Placental epithelial cell (primary cell): ENCODE data around the gene CTLA4. TPM values are rescaled to one million over a fixed set of nuclear protein-coding genes. Genes with fewer than 3 reads are reported as not detected.

Experiments
- total RNA-seq: library from RNA; depleted of rRNA; stranded (reverse); fragments of >200 nt; gene quantifications from 2 replicates; pipeline ENCODE4 v1.2.3, GENCODE V29; 2012

The CTLA4 gene
- total RNA-seq, result not detected in 2 replicates

DNA sequence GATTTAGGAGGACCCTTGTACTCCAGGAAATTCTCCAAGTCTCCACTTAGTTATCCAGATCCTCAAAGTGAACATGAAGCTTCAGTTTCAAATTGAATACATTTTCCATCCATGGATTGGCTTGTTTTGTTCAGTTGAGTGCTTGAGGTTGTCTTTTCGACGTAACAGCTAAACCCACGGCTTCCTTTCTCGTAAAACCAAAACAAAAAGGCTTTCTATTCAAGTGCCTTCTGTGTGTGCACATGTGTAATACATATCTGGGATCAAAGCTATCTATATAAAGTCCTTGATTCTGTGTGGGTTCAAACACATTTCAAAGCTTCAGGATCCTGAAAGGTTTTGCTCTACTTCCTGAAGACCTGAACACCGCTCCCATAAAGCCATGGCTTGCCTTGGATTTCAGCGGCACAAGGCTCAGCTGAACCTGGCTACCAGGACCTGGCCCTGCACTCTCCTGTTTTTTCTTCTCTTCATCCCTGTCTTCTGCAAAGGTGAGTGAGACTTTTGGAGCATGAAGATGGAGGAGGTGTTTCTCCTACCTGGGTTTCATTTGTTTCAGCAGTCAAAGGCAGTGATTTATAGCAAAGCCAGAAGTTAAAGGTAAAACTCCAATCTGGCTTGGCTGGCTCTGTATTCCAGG is at the start of gene CTLA4:
Gene CTLA4 (plus strand): TSS at position 211 of the 640 bp plus-strand sequence. CDS start 172 bp downstream, at position 383.

Other genes starting within 250 kb of the CTLA4 start
- not detected in 2 replicates for gene CD28, start 161.1 kb upstream of the CTLA4 start, total RNA-seq
- gene ICOS, start 69.0 kb downstream of the CTLA4 start, total RNA-seq, result not detected in 2 replicates